HT1080 (cell line): ENCODE data around the gene CYBB. TPM values are rescaled to one million over a fixed set of nuclear protein-coding genes. Genes with fewer than 3 reads are reported as not detected.

ENCODE experiments used
- DNase-seq: peaks from one replicate; pipeline ENCODE4 v3.0.0-alpha.2; 2015; ENCODE audit warnings: low read depth
- total RNA-seq: library from RNA; depleted of rRNA; stranded (reverse); fragments of >200 nt; shearing (Covaris generic); gene quantifications from 2 replicates; pipeline ENCODE4 v1.2.3, GENCODE V29; 2014; rRNA removed

CYBB gene
- total RNA-seq, 1 experiment from 2014 or later, result 0.13 TPM

DNA sequence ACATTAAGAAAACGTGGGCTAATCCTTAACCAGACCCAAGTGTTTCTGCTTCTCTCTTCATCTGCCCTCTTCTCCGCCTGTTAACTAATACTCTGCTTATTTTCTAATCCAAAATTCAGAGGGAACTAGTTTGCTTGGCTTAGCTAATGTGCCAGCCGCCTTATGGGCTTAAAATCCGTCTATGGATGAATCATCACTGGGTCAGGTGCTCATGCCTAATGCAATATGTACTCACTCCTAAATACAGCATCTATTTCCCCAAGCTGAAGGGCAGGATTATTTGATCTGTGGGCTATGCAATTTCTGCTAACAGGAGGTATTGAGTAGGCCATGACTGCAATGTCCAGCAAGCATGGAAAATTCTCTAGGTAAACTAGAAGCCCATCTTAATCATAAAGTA, 55.1 kb downstream of the CYBB start:
- DNase-seq, result no peak

DNA sequence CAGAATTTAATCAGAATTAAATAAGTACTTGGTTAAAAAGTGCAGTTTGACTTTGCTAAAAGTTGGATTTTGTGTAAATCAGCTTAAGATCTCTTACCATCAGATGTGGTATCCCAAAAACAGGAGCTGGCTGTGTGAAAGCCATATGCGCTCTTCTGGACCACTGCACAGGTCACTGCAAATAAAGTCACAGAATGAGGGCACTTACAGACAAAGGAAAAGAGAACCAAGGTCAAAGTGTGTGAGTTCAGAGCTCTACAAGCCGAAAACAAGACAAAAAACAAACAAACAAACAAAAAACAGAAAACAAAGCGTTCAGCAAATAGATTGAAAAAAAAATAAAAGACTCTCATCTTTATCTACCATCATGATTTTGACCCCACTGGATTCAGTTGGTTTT, 61.1 kb downstream of the CYBB start:
- DNase-seq, result no peak

DNA sequence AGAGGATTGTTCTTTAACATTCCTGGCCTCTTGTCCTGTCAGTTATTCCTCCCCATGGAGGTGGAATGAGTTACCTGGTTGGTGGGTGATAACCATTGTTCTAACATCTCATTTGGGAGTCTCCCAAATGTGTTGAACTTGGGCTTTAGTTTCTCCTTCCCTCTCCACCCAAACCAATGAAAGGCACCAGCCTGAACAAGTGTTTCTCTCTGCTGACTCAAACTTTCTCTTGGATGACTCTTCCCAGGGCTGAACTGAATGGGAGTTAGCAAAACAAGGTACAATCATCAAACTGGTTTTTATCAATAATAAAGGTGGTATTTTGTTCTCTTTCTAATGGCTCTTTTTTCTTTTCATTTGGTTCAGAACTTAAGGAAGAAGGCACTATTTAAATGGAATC, 64.8 kb downstream of the CYBB start:
- no peak for DNase-seq

DNA sequence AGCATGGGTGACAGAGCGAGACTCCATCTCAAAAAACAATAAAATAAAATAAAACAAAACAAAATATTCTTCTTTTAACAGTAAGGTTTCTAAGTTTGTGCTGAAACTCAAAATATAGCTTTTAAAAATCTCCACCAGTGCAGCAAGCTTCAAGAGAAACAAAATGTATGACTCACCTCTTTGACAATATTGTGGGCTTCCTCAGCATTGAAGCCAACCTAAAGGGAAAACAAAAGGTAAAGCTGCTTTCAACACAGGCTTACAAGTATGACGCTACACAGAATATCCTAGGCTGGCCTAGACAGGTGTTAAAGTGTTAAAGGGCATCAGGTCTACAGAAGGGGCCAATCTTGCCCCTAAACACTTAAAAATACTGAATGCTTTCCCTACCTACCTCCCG, 66.3 kb downstream of the CYBB start:
- DNase-seq, result no peak

DNA sequence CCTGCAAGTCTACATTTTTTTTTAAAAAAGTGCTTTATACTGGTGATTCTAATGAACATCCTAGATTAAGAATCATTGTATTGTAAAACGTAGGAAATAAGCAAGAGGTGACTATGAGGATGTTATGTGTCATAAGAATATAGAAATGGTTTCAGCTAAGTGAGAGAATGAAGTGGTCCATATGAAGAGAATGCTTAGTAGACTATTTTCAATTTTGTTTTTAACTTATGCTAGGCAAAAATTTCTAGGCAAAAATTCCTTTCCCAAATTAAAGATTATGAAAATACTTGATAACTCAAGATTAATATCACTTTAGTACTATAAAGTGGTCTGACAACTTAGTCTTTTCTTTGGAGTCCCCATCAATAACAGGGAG, 66.7 kb downstream of the CYBB start:
- no peak for DNase-seq

DNA sequence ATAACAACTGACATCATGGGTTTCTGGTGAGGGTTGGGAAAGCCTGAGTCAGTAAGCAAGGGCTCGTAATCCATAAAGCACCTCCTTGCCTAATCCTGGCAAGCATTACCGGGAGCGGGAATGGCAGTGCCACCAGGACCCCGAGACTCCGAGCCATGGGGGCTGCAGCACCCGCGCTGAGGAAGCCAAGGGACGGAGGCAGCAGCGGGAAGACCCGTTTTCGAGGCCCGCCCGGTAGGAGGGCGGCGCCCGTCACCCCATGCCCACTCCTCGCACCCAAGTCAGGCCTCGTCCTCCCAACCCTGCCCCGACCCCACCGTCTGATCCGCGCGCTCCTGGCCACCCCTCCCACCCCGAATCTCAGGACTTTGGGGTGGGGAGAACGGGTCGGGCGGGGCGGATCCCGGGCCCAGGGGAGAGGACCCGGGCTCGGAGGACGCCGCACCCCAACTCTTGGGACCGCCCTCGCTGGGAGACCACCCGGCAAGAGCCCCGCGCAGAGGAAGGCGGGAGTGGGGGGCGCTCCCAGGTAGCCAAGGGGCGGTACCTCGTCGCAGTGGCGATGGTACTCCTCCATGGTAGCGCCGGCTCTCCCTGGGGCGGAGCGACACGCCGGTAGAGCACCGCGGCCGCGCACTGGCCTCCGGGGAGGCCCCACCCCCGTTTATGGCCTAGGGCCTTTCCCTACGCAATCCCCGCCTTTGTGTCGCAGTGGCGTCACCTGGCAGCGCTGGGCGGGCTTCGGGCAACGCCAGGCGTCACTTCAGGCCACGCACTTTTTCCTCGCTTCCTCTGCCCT, 67.3 kb downstream of the CYBB start, which contains the start of gene DYNLT3:
Gene DYNLT3, minus strand, starts transcription at position 638 of the 799 bp plus-strand sequence. Its CDS starts 61 bp downstream, at position 577.
- DNase-seq, result peak; percentile 86

DNA sequence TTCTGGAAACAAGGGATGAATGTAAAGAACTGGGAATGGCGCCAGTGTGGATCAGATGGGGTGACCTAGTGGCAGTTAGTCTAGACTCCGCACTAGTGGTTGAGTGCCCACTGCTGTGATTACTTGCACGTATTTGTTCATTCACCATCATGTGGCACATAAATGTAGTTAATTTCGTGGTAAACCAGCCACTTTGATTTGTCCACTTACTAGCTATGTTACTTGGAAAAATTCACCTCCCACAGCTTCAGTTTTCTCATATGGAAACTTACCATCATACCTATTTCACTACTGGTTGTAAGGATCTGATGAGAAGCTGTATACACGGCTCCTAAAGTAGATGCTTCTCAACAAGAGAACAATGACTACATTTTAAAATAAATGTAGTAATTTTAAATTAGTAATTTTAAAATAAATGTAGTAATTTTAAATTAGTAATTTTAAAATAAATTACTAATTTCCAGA, 67.9 kb downstream of the CYBB start:
- no peak for DNase-seq

DNA sequence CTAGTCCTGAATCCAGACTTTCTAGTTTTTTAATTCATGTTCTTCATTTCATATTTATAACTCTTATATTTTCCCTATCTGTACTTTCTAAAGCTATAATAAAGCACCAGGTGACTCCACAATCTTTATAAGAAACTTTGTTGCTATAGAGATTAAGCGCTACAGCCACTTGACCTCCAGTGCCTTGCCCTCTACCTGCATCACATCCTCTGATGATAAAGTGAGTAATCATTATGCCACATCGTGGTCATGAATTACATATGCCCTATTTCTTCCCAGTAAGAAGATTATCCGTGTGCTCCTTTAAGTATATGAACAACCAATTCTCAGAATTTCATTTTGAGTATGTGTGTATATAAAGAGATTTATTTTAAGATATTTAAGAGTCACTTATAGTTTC, 74.3 kb downstream of the CYBB start:
- peak; percentile 26 for DNase-seq

DNA sequence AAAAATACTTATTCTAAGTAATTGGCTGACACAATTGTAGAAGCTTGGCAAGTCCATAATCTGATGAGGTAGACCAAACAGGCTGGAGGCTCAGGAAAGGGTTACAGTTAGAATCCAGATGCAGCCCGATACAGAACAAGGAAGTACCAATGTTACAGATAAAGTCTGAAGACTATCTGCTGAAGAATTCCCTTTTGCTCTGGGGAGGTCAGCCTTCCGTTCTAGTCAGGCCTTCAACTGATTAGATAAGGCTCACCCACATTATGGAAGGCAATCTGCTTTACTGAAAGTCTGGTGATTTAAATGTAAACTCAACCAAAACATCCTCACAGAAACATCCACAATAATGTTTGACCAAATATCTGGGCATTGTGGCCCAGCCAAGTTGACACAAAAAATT, 74.9 kb downstream of the CYBB start:
- no peak for DNase-seq

DNA sequence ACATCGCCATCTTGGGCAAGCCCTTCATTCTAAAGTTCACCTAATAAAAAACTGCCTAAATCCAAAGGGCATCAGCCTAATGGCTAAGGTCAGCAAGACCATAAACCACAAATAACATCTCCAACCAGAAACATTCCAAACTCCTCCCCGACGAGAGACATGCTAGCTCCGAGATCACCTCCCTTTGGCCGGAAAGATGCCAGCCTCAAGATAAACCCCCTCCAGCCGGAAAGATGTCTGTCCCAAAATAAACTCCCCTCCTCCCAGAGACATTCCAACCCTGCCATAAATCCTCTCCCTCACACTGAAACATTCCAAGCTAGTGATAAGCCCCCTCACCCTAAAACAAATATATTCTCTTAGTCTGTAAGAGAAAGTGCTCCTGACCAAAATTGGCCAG, 80.9 kb downstream of the CYBB start:
- DNase-seq, result no peak

DNA sequence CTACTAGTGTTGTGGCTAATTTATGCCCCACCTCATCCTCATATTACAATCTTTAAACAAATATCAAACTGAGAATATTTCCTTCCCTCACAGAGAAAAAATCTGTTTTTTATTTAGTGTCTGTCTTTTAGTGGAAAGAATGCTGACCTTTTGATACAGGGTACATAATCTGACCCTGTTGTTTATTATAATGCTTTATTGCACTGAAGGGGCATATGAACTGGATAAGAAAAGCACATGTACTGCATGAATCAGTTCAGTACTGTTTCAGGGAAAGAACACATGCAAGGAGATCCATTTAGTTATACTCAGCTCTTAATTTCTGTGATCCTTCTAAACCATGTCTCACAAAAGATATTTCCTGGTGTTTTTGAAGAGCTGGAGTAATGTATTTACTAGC, 83.0 kb downstream of the CYBB start:
- DNase-seq, result no peak

Other genes starting within 250 kb of the CYBB start
- 1.8 and 1.9 TPM in 2 replicates for gene LANCL3, start 208.4 kb upstream of the CYBB start, total RNA-seq
- gene XK, start 94.3 kb upstream of the CYBB start, total RNA-seq, result 1.5 and 1.8 TPM in 2 replicates
- gene DYNLT3, start 67.5 kb downstream of the CYBB start, total RNA-seq, result 18.4 and 20.7 TPM in 2 replicates
- gene SYTL5, start 226.5 kb downstream of the CYBB start, total RNA-seq, result 1.3 and 1.9 TPM in 2 replicates